Breast epithelium (tissue), 3 donors: ENCODE data around the gene ATP2B2.

Experiments
- POLR2AphosphoS5 ChIP-seq, 3 donors: sonication (generic); formaldehyde crosslinking; IDR thresholded peaks; one replicate each; pipeline ENCODE4 v1.6.1; 2017; ENCODE audit warnings: antibody characterized with exemption in 3 of 3
- TF ChIP-seq, protein P1 (sequence below), 3 donors: fragments of 450-650 bp; IDR thresholded peaks; one replicate each; pipeline ENCODE4 v1.5.1; 2016 to 2017; ENCODE audit warnings: antibody characterized with exemption in 3 of 3, mild to moderate bottlenecking in 3 of 3, moderate library complexity in 3 of 3

DNA sequence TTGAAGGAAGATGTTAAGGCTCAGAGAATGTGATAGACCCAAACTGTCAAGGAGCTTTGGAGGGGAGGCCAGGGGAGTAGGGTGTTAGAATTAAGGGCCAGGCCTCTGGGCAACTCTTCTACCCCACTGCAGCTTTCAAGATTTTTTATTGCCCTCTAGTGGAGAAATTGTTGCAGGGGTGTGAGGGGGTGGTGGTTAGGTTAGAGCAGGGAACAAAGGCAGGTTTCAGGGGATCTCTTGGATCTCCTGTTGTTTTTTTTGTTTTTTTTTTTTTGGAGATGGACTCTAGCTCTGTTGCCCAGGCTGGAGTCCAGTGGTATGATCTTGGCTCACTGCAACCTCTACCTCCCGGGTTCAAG, 183.1 kb downstream of the ATP2B2 start:
- TF ChIP-seq, protein P1, sequence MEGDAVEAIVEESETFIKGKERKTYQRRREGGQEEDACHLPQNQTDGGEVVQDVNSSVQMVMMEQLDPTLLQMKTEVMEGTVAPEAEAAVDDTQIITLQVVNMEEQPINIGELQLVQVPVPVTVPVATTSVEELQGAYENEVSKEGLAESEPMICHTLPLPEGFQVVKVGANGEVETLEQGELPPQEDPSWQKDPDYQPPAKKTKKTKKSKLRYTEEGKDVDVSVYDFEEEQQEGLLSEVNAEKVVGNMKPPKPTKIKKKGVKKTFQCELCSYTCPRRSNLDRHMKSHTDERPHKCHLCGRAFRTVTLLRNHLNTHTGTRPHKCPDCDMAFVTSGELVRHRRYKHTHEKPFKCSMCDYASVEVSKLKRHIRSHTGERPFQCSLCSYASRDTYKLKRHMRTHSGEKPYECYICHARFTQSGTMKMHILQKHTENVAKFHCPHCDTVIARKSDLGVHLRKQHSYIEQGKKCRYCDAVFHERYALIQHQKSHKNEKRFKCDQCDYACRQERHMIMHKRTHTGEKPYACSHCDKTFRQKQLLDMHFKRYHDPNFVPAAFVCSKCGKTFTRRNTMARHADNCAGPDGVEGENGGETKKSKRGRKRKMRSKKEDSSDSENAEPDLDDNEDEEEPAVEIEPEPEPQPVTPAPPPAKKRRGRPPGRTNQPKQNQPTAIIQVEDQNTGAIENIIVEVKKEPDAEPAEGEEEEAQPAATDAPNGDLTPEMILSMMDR (IDR thresholded peaks at IDR 0.05), result no peak
- TF ChIP-seq POLR2AphosphoS5 (IDR thresholded peaks at IDR 0.05), result no peak
